Pons (tissue), 1 donor: ENCODE measurements around the gene ADM.
"Not testable (repeated sequence)": the region's sequence is repeated elsewhere in the genome, so short reads cannot be mapped to it uniquely, and the experiment has no call there.

Source experiments
- DNase-seq: peaks from one replicate; pipeline ENCODE4 v3.0.0-alpha.2; 2016; ENCODE audit warnings: low spot score

The ADM gene

GRCh38 chr11:10304495-10305261, at the start of gene ADM:
Gene ADM, plus strand, starts transcription at chr11:10305073. Its CDS starts 628 bp downstream, at chr11:10305701.
- peak; percentile 69 for DNase-seq

GRCh38 chr11:10255388-10256125, 49.3 kb upstream of the ADM start:
- no peak for DNase-seq

GRCh38 chr11:10257478-10257877, 47.4 kb upstream of the ADM start:
- no peak for DNase-seq

- DNase-seq, result no peak
These were observed 43.1 kb upstream of the ADM start for GRCh38 chr11:10261821-10262220.

GRCh38 chr11:10263929-10264328, 40.9 kb upstream of the ADM start:
- no peak for DNase-seq

GRCh38 chr11:10264716-10265115, 40.2 kb upstream of the ADM start:
- not testable (repeated sequence) for DNase-seq

- no peak for DNase-seq
These were observed 38.9 kb upstream of the ADM start for GRCh38 chr11:10265936-10266335.

GRCh38 chr11:10267821-10268220, 37.1 kb upstream of the ADM start:
- no peak for DNase-seq

- DNase-seq, result no peak
These were observed 36.0 kb upstream of the ADM start for GRCh38 chr11:10268746-10269488.

- DNase-seq, result no peak
These were observed 32.7 kb upstream of the ADM start for GRCh38 chr11:10272132-10272531.

- no peak for DNase-seq
These were observed 31.1 kb upstream of the ADM start for GRCh38 chr11:10273738-10274137.

- DNase-seq, result no peak
These were observed 30.1 kb upstream of the ADM start for GRCh38 chr11:10274726-10275125.

GRCh38 chr11:10275714-10276113, 29.2 kb upstream of the ADM start:
- DNase-seq, result no peak

GRCh38 chr11:10282117-10282516, 22.8 kb upstream of the ADM start:
- DNase-seq, result no peak

- no peak for DNase-seq
These were observed 20.9 kb upstream of the ADM start for GRCh38 chr11:10283991-10284390.

- no peak for DNase-seq
These were observed 19.6 kb upstream of the ADM start for GRCh38 chr11:10285148-10285802.

- DNase-seq, result no peak
These were observed 17.7 kb upstream of the ADM start for GRCh38 chr11:10287140-10287539.

- no peak for DNase-seq
These were observed 16.8 kb upstream of the ADM start for GRCh38 chr11:10287766-10288715.

- DNase-seq, result no peak
These were observed 15.8 kb upstream of the ADM start for GRCh38 chr11:10288881-10289764.

GRCh38 chr11:10289765-10290380, 15.0 kb upstream of the ADM start:
- DNase-seq, result no peak
